AG09309 (cell line): Measurements from ENCODE around the gene SLCO4A1.

ENCODE experiments used
- DNase-seq: peaks from one replicate; pipeline ENCODE4 v3.0.0-alpha.2; 2010; ENCODE audit warnings: low read depth
- H3K4me3 ChIP-seq: 2 replicates; pipeline ENCODE4 v1.5.1; 2011; ENCODE audit warnings: mild to moderate bottlenecking, low read depth, low read length, moderate library complexity; ENCODE audit not compliant: control insufficient read depth
- TF ChIP-seq, protein P1 (sequence below): IDR thresholded peaks from 2 replicates; pipeline ENCODE4 v1.5.1; 2011; ENCODE audit warnings: mild to moderate bottlenecking, low read depth, low read length, inconsistent platforms; ENCODE audit not compliant: insufficient read depth, control insufficient read depth; ENCODE audit errors: missing control alignments

SLCO4A1 gene

GRCh38 chr20:62696989-62697388 lies 54.7 kb downstream of the SLCO4A1 start:
- no peak for DNase-seq
- no peak overlapping the region for H3K4me3 ChIP-seq

DNA sequence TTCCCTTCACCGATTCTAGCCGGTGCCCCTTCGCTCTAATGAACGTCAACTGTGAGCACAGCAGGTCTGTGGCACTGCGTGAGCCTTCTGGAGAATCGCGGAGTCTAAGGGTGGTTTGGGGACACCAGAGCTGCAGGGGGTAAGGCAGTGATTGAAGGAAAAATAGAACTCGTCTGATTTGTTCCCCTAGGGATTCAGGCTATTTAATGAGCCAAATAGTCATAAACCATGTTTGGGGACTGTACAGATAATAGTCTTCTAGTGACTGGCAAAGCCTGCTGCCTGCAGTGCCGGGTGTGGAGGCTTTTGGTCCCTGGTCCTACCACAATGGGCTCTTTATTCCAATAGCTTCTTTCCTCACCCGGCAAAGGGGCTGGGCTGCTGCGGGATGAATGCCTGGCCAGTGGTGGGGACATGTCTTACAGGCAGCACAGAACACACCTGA lies 55.2 kb downstream of the SLCO4A1 start:
- no peak overlapping the region for H3K4me3 ChIP-seq
- TF ChIP-seq, protein P1, sequence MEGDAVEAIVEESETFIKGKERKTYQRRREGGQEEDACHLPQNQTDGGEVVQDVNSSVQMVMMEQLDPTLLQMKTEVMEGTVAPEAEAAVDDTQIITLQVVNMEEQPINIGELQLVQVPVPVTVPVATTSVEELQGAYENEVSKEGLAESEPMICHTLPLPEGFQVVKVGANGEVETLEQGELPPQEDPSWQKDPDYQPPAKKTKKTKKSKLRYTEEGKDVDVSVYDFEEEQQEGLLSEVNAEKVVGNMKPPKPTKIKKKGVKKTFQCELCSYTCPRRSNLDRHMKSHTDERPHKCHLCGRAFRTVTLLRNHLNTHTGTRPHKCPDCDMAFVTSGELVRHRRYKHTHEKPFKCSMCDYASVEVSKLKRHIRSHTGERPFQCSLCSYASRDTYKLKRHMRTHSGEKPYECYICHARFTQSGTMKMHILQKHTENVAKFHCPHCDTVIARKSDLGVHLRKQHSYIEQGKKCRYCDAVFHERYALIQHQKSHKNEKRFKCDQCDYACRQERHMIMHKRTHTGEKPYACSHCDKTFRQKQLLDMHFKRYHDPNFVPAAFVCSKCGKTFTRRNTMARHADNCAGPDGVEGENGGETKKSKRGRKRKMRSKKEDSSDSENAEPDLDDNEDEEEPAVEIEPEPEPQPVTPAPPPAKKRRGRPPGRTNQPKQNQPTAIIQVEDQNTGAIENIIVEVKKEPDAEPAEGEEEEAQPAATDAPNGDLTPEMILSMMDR: no peak
- DNase-seq: no peak

More at GRCh38 chr20:62696989-62697388, 54.7 kb downstream of the SLCO4A1 start:
- TF ChIP-seq, protein P1: no peak

GRCh38 chr20:62698231-62698630 lies 55.9 kb downstream of the SLCO4A1 start:
- DNase-seq: no peak
- H3K4me3 ChIP-seq: no peak overlapping the region
- TF ChIP-seq, protein P1: no peak

DNA sequence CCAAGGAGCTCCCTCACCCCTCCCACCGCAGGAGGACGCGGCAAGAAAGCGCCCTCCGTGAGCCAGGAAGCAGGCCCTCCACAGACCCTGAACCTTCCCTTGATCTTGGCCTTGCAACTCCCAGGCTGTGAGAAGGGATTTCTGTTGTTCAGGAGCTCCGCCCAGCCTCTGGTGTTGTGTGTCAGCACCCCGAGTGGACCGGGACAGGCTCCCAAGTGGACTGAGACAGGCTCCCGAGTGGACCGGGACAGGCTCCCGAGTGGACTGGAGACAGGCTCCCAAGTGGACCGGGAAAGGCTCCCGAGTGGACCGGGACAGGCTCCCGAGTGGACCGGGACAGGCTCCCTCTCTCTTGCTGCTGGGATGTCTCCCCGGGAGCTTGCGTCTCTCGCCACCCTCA lies 57.0 kb downstream of the SLCO4A1 start:
- DNase-seq: no peak
- H3K4me3 ChIP-seq: no peak overlapping the region
- TF ChIP-seq, protein P1: no peak

DNA sequence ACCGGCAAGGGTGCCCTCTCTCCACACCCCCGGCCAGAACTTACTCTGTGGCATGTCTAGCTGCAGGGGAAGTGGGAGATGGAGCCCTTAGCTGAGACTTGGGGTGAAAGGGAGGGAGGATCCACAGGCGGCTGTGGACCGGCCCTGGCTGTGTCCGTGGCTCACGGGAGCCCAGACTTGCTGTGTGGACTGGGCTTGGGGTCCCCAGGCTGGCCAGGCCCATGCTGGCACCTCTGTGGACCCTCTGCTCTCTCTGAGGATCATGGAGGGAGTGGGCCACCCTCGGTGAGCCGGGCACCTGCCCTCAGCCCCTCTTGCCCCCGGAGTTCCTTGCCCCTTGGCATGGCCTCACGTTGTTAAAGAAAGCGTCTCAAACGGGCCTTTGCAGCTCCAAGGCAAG lies 57.4 kb downstream of the SLCO4A1 start:
- TF ChIP-seq, protein P1: no peak
- H3K4me3 ChIP-seq: no peak overlapping the region
- no peak for DNase-seq

GRCh38 chr20:62700261-62700930 lies 58.1 kb downstream of the SLCO4A1 start:
- TF ChIP-seq, protein P1: no peak
- DNase-seq: no peak
- H3K4me3 ChIP-seq: no peak overlapping the region
